SK-N-SH treated with all-trans-retinoic acid at 6 μM for 48 hours (cell line): Measurements from ENCODE around the gene ANKIB1.

Source experiments
- CREB5 ChIP-seq: fragments of 250-450 bp; sonication (Bioruptor Pico); IDR thresholded peaks from 2 replicates; pipeline ENCODE4 v1.5.1; 2020; ENCODE audit warnings: low read depth, mild to moderate bottlenecking, moderate library complexity
- ESRRG ChIP-seq: fragments of 250-450 bp; sonication (Bioruptor Pico); IDR thresholded peaks from 2 replicates; pipeline ENCODE4 v1.6.1; 2021; ENCODE audit warnings: mild to moderate bottlenecking
- PATZ1 ChIP-seq: fragments of 250-450 bp; sonication (Bioruptor Pico); IDR thresholded peaks from 2 replicates; pipeline ENCODE4 v1.8.0; 2020; ENCODE audit warnings: mild to moderate bottlenecking, moderate library complexity, borderline replicate concordance
- TOX ChIP-seq: fragments of 250-450 bp; sonication (Bioruptor Pico); IDR thresholded peaks from 2 replicates; pipeline ENCODE4 v1.8.0; 2021; ENCODE audit warnings: mild to moderate bottlenecking, moderate library complexity, borderline replicate concordance
- ZFP30 ChIP-seq: fragments of 450-650 bp; formaldehyde crosslinking; IDR thresholded peaks from 2 replicates; pipeline ENCODE4 v1.5.0; 2022; ENCODE audit warnings: mild to moderate bottlenecking, moderate library complexity

- no peak for TF ChIP-seq TOX (CRISPR knock-in tag)
- TF ChIP-seq ZFP30 (CRISPR knock-in tag): no peak
- TF ChIP-seq PATZ1 (CRISPR knock-in tag): no peak
- TF ChIP-seq CREB5 (CRISPR knock-in tag): no peak
- no peak for TF ChIP-seq ESRRG (CRISPR knock-in tag)
Observed at GRCh38 chr7:92325173-92325572, 79.4 kb downstream of the ANKIB1 start.
